Testis (tissue), 3 donors: ENCODE results near the gene RHBDL3. TPM values are rescaled to one million over a fixed set of nuclear protein-coding genes. Genes with fewer than 3 reads are reported as not detected.

ENCODE experiments used
- DNase-seq: peaks from one replicate; pipeline ENCODE4 v3.0.0-alpha.2; 2019
- H3K27ac ChIP-seq, 2 donors: fragments of 200-600 bp; sonication (generic); one replicate each; pipeline ENCODE4 v1.5.1; 2019
- H3K27me3 ChIP-seq: fragments of 200-600 bp; sonication (generic); one replicate; pipeline ENCODE4 v1.5.1; 2019
- H3K36me3 ChIP-seq: fragments of 200-600 bp; sonication (generic); one replicate; pipeline ENCODE4 v1.5.1; 2017; ENCODE audit warnings: low read depth; ENCODE audit errors: missing control alignments
- H3K4me1 ChIP-seq: fragments of 200-600 bp; sonication (generic); one replicate; pipeline ENCODE4 v1.5.1; 2019
- H3K4me3 ChIP-seq, 2 donors: fragments of 200-600 bp; sonication (generic); one replicate each; pipeline ENCODE4 v1.5.1; 2017 to 2019
- H3K9me3 ChIP-seq: fragments of 200-600 bp; sonication (generic); one replicate; pipeline ENCODE4 v1.5.1; 2017
- POLR2A ChIP-seq: fragments of 450-650 bp; IDR thresholded peaks from one replicate; pipeline ENCODE4 v1.6.1; 2017; ENCODE audit warnings: antibody characterized with exemption, mild to moderate bottlenecking, moderate library complexity
- WGBS, 2 donors: methylation state at CpG; one replicate each; pipeline ENCODE4 v1.1.5; 2018; 5-methylcytosine and 5-hydroxymethylcytosine counted together
- intact Hi-C: fragments of 100-400 bp; cut with DNase I; formaldehyde crosslinking; loops from one replicate; pipeline ENCODE4 v1.15.1; 2023; ENCODE audit warnings: low total_unique reads
- polyA plus RNA-seq: library from polyadenylated mRNA; stranded (reverse); fragments of 350-450 nt; fragmentation: Illumina TruSeq; extraction: RNeasy Lipid Tissue Mini Kit (QIAGEN cat#74804); gene quantifications from one replicate; pipeline ENCODE4 v1.2.3, GENCODE V29; 2014; ENCODE audit warnings: low read depth, low replicate concordance; ENCODE audit not compliant: insufficient read depth
- total RNA-seq, 2 donors: library from RNA; depleted of rRNA; stranded (reverse); fragments of >200 nt; gene quantifications; one replicate each; pipeline ENCODE4 v1.2.3, GENCODE V29; 2016
- TF ChIP-seq, protein P1 (sequence below), 3 experiments: fragments of 450-650 bp in 2 of 3; fragments of 200-600 bp in 1 of 3; sonication (generic) in 1 of 3; IDR thresholded peaks; one replicate each; pipeline ENCODE4 v1.5.1; 2016 to 2019; ENCODE audit warnings: antibody characterized with exemption in 3 of 3, mild to moderate bottlenecking in 2 of 3, moderate library complexity in 1 of 3

RHBDL3 gene
- total and polyA plus RNA-seq, 3 donors from 2014 or later: 3.5 to 4.5 (median 4.1) TPM

DNA sequence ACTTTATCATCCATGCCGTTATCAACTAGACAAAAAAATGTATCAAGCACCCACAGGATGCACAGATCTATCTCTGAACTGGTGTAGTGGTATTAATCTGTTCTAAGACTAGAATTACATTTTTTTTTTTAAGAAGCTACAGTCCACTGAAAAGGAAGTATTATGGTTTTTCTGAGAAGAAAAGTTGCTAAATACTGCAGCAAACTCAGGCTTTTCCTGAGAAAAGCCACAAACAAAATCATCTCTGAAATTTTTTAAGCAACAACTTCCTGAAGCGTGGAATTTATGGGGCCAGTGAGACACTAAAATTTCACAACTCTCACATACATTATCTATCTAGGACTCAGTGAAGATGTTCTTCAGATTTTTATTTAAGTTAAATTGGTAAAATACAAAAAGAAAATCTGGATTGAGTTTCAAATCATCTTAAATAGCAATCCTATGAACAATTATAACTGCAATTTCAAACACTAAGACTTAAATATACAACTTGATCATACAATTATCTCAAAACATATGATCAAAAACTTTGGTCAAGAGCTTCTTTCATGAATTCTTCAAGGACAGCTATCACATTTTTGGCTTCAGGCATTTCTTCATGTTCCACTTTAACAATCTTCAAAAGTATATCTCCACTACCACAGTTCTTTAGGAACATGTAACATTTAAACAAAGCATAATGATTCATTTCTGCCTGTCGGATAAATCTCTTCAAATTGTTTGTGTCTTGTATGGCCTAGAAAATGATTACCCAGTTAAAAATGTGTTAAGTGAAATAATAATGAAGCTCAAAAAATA is 65.8 kb downstream of the RHBDL3 start:
- 72 to 83% methylated on average over 3 of the region's 3 CpGs for WGBS, 2 donors
- no peak overlapping the region for H3K27ac ChIP-seq
- H3K4me3 ChIP-seq: no peak overlapping the region
- no peaks in the 10 kb centered on the region for H3K9me3 ChIP-seq
- TF ChIP-seq, protein P1, sequence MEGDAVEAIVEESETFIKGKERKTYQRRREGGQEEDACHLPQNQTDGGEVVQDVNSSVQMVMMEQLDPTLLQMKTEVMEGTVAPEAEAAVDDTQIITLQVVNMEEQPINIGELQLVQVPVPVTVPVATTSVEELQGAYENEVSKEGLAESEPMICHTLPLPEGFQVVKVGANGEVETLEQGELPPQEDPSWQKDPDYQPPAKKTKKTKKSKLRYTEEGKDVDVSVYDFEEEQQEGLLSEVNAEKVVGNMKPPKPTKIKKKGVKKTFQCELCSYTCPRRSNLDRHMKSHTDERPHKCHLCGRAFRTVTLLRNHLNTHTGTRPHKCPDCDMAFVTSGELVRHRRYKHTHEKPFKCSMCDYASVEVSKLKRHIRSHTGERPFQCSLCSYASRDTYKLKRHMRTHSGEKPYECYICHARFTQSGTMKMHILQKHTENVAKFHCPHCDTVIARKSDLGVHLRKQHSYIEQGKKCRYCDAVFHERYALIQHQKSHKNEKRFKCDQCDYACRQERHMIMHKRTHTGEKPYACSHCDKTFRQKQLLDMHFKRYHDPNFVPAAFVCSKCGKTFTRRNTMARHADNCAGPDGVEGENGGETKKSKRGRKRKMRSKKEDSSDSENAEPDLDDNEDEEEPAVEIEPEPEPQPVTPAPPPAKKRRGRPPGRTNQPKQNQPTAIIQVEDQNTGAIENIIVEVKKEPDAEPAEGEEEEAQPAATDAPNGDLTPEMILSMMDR (IDR thresholded peaks at IDR 0.05): no peak
- TF ChIP-seq POLR2A: no peak
- no peaks in the 10 kb centered on the region for H3K36me3 ChIP-seq
- no peaks in the 10 kb centered on the region for H3K27me3 ChIP-seq
- H3K4me1 ChIP-seq: no peaks in the 10 kb centered on the region
- DNase-seq: no peak
- intact Hi-C loops: no loop called here

GRCh38 chr17:32333187-32333586 is 67.6 kb downstream of the RHBDL3 start:
- Histone ChIP-seq H3K4me3 (no peak overlapping the region), H3K4me1 (no peaks in the 10 kb centered on the region), H3K9me3 (no peaks in the 10 kb centered on the region), H3K36me3 (no peaks in the 10 kb centered on the region), H3K27me3 (no peaks in the 10 kb centered on the region), H3K27ac (no peak overlapping the region)
- no peak for DNase-seq
- intact Hi-C loops: no loop called here
- TF ChIP-seq, protein P1 (IDR thresholded peaks at IDR 0.05): no peak
- TF ChIP-seq POLR2A: no peak
- WGBS, 2 donors: 93 to 94% methylated on average over 2 of the region's 2 CpGs

- intact Hi-C loops: no loop called here
- Histone ChIP-seq H3K4me1 (no peaks in the 10 kb centered on the region), H3K27ac (no peak overlapping the region), H3K27me3 (no peaks in the 10 kb centered on the region), H3K4me3 (no peak overlapping the region), H3K36me3 (no peaks in the 10 kb centered on the region), H3K9me3 (no peaks in the 10 kb centered on the region)
- no peak for TF ChIP-seq POLR2A
- TF ChIP-seq, protein P1 (IDR thresholded peaks at IDR 0.05): no peak
- no peak for DNase-seq
Observed at GRCh38 chr17:32335046-32335445, 69.4 kb downstream of the RHBDL3 start.

GRCh38 chr17:32335687-32336086 is 70.1 kb downstream of the RHBDL3 start:
- TF ChIP-seq, protein P1 (IDR thresholded peaks at IDR 0.05): no peak
- TF ChIP-seq POLR2A: no peak
- intact Hi-C loops: no loop called here
- H3K9me3 ChIP-seq: no peaks in the 10 kb centered on the region
- WGBS, 2 donors: 85% methylated on average over 4 of the region's 4 CpGs
- no peak overlapping the region for H3K4me3 ChIP-seq
- no peak overlapping the region for H3K27ac ChIP-seq
- no peaks in the 10 kb centered on the region for H3K36me3 ChIP-seq
- no peak for DNase-seq
- H3K27me3 ChIP-seq: no peaks in the 10 kb centered on the region
- no peaks in the 10 kb centered on the region for H3K4me1 ChIP-seq
